ENCODE measurements around the gene STAG1.
"Not testable (repeated sequence)": the region's sequence is repeated elsewhere in the genome, so short reads cannot be mapped to it uniquely, and the experiment has no call there.

The STAG1 gene

DNA sequence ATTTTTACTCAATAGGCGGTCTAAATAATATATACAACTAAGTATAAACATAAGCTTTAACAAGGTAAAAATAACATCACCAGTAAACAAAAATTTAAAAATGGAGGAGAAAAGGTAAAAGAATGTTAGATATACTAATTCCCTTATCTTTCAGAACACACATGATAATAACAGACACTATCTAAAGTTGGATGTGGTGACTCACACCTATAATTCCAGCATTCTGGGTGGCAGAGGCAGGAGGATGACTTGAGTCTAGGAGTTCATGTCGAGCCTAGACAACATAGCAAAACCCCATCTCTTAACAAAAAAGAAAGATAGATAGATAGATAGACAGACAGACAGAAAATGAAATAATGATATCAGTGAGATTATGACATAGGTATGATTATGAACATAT lies 85.1 kb downstream of the STAG1 start:
- in situ Hi-C loops (cut with MboI; ENCODE audit: low pct_unique_long_range_greater_than_20kb, low sequenced_read_pairs), result no loop called here
- no peak for DNase-seq

DNA sequence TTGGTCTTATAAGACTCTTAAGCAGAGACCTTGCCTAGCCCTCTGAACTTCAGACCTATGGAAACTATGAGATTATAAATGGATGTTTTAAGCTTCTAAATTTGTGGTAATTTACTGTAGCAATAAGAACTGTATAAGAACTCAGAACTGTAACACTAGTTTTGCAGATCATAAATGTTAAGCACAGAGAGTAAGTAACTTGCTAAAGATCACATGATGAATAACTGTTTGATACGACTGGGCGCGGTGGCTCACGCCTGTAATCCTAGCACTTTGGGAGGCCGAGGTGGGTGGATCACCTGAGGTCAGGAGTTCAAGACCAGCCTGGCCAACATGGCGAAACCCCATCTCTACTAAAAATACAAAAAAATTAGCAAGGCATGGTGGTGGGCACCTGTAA lies 85.9 kb downstream of the STAG1 start:
- in situ Hi-C loops (cut with MboI; ENCODE audit: low pct_unique_long_range_greater_than_20kb, low sequenced_read_pairs); DNase-seq: not testable (repeated sequence)

- in situ Hi-C loops (cut with MboI; ENCODE audit: low pct_unique_long_range_greater_than_20kb, low sequenced_read_pairs), result no loop called here
- DNase-seq, result no peak
Measured at GRCh38 chr3:136664771-136665170, 87.4 kb downstream of the STAG1 start.

GRCh38 chr3:136661282-136661681 lies 90.9 kb downstream of the STAG1 start:
- in situ Hi-C loops (cut with MboI; ENCODE audit: low pct_unique_long_range_greater_than_20kb, low sequenced_read_pairs), result no loop called here
- no peak for DNase-seq

- no peak for DNase-seq
- in situ Hi-C loops (cut with MboI; ENCODE audit: low pct_unique_long_range_greater_than_20kb, low sequenced_read_pairs), result no loop called here
Measured at GRCh38 chr3:136658946-136659682, 93.1 kb downstream of the STAG1 start.

GRCh38 chr3:136657526-136657925 lies 94.7 kb downstream of the STAG1 start:
- DNase-seq, result no peak
- in situ Hi-C loops (cut with MboI; ENCODE audit: low pct_unique_long_range_greater_than_20kb, low sequenced_read_pairs), result no loop called here

GRCh38 chr3:136653628-136654027 lies 98.5 kb downstream of the STAG1 start:
- no peak for DNase-seq
- in situ Hi-C loops (cut with MboI; ENCODE audit: low pct_unique_long_range_greater_than_20kb, low sequenced_read_pairs), result no loop called here

DNA sequence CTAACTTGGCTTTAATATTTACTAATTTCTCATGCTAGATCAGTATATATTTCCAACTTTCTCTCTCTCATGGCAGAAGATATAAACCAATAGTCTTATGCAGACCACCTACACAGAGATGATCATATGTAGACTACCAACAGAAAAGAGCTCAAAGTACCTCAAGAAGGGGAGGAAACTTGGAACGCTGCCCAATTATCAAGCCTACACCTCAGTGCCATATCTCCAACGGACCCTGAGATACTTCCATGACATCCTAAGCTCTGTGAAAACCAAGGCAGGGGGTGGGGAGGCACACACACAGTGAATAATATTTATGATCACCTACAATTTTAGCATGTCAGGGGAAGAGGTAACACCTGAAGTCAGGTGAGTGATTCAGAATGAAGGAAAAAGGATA lies 100.6 kb downstream of the STAG1 start:
- in situ Hi-C loops (cut with MboI; ENCODE audit: low pct_unique_long_range_greater_than_20kb, low sequenced_read_pairs), result no loop called here
- DNase-seq, result no peak

- in situ Hi-C loops (cut with MboI; ENCODE audit: low pct_unique_long_range_greater_than_20kb, low sequenced_read_pairs), result no loop called here
- DNase-seq, result no peak
Measured at GRCh38 chr3:136650461-136650860, 101.7 kb downstream of the STAG1 start.

GRCh38 chr3:136645915-136646314 lies 106.3 kb downstream of the STAG1 start:
- in situ Hi-C loops (cut with MboI; ENCODE audit: low pct_unique_long_range_greater_than_20kb, low sequenced_read_pairs), result no loop called here
- DNase-seq, result no peak

- DNase-seq, result no peak
- in situ Hi-C loops (cut with MboI; ENCODE audit: low pct_unique_long_range_greater_than_20kb, low sequenced_read_pairs), result no loop called here
Measured at GRCh38 chr3:136644212-136644611, 108.0 kb downstream of the STAG1 start.

GRCh38 chr3:136643380-136643779 lies 108.8 kb downstream of the STAG1 start:
- DNase-seq; in situ Hi-C loops (cut with MboI; ENCODE audit: low pct_unique_long_range_greater_than_20kb, low sequenced_read_pairs): not testable (repeated sequence)

DNA sequence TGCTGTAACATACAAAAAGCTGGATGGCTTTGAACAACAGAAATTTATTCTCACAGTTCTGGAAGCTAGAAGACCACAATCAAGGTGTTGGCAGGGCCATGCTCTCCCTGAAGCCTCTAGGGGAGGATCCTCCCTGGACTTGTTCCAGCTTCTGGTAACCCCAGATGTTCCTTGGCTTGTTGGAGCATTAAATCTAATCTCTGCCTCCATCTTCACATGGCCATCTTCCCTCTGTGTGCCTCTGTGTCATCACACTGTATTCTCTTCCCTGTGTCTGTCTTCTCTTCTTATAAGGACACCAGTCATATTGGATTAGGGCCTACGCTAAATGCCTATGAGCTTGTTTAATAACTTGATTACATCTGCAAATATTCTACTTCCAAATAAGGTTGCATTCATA lies 109.5 kb downstream of the STAG1 start:
- in situ Hi-C loops (cut with MboI; ENCODE audit: low pct_unique_long_range_greater_than_20kb, low sequenced_read_pairs), result no loop called here
- no peak for DNase-seq

DNA sequence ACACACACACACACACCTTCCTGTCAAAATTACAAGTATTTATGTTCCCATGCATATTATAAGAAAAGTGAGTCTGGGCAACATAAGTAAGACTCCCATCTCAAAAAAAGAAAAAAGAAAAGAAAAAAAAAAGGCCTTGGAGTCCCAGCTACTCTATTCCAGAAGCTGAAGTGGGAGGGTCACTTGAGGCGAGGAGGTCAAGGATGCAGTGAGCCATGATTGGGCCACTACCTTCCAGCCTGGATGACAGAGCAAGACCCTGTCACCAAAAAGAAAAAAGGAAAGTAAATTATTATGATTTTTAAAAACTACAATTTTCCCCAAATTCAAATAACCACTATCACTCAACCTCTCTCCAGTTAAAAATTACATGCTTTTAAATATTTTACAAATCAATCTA lies 113.1 kb downstream of the STAG1 start:
- in situ Hi-C loops (cut with MboI; ENCODE audit: low pct_unique_long_range_greater_than_20kb, low sequenced_read_pairs), result no loop called here

GRCh38 chr3:136637176-136637575 lies 115.0 kb downstream of the STAG1 start:
- in situ Hi-C loops (cut with MboI; ENCODE audit: low pct_unique_long_range_greater_than_20kb, low sequenced_read_pairs), result no loop called here
- no peak for DNase-seq

More for the DNA sequence above, 113.1 kb downstream of the STAG1 start:
- no peak for DNase-seq

GRCh38 chr3:136634821-136635220 lies 117.4 kb downstream of the STAG1 start:
- DNase-seq, result no peak
- in situ Hi-C loops (cut with MboI; ENCODE audit: low pct_unique_long_range_greater_than_20kb, low sequenced_read_pairs), result no loop called here

GRCh38 chr3:136632625-136633081 lies 119.5 kb downstream of the STAG1 start:
- no peak for DNase-seq
- in situ Hi-C loops (cut with MboI; ENCODE audit: low pct_unique_long_range_greater_than_20kb, low sequenced_read_pairs), result no loop called here

DNA sequence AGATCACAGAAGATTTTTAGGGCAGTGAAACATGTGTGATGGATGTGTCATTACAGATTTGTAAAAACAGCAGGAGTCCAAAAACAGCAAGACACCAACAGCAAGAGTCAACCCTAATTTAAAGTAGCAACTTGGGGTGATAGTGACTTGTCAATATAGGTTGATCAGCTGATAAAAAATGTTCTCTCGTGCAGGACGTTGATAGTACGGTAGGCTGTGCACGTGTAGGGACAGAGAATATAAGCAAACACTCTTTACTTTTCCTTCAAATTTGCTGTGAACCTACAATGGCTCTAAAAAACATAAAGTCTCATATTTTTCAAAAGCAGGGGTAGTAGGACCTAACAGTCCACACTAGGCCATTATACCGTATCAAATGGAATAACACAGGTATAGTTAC lies 120.8 kb downstream of the STAG1 start:
- in situ Hi-C loops (cut with MboI; ENCODE audit: low pct_unique_long_range_greater_than_20kb, low sequenced_read_pairs), result no loop called here
- DNase-seq, result no peak

- no peak for DNase-seq
- in situ Hi-C loops (cut with MboI; ENCODE audit: low pct_unique_long_range_greater_than_20kb, low sequenced_read_pairs), result no loop called here
Measured at GRCh38 chr3:136630915-136631314, 121.3 kb downstream of the STAG1 start.

DNA sequence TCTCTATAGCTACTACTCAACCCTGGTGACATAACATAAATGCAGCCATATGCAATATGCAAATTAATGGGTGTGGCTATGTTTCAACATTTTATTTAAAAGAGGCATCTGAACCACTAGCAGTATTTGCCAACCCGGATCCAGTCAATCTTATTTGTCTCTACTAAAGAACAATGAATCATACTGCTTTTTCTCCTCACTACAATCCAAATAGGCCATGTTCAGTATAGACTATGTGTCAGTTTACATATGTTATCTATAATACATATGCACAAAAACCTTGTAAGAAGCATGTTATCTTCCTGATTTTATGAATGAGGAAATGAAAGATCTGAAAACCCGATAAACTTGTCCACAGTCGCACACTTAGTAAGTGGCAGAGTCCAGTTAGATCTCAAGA lies 125.7 kb downstream of the STAG1 start:
- in situ Hi-C loops (cut with MboI; ENCODE audit: low pct_unique_long_range_greater_than_20kb, low sequenced_read_pairs), result no loop called here
- DNase-seq, result no peak

All from KBM-7 (cell line).